Stomach smooth muscle (tissue), 2 donors: ENCODE results near the gene PECR.

Experiments
- H3K27ac ChIP-seq: one replicate; pipeline ENCODE4 v1.7.0; 2013; ENCODE audit warnings: mild to moderate bottlenecking, low read length, inconsistent platforms
- H3K27me3 ChIP-seq, 2 donors: one replicate each; pipeline ENCODE4 v1.7.0; 2013; ENCODE audit warnings: low read length in 2 of 2; ENCODE audit not compliant: insufficient read depth in 2 of 2, control insufficient read depth in 1 of 2
- H3K36me3 ChIP-seq, 2 donors: one replicate each; pipeline ENCODE4 v1.7.0; 2013; ENCODE audit warnings: low read length in 2 of 2; ENCODE audit not compliant: control insufficient read depth in 2 of 2, insufficient read depth in 2 of 2
- H3K4me1 ChIP-seq: one replicate; pipeline ENCODE4 v1.7.0; 2013; ENCODE audit warnings: low read length; ENCODE audit not compliant: control insufficient read depth, insufficient read depth
- H3K4me3 ChIP-seq, 2 donors: one replicate each; pipeline ENCODE4 v1.7.0; 2013; ENCODE audit warnings: low read length in 2 of 2
- H3K9ac ChIP-seq, 2 donors: one replicate each; pipeline ENCODE4 v1.7.0; 2013; ENCODE audit warnings: low read length in 2 of 2, mild to moderate bottlenecking in 1 of 2
- H3K9me3 ChIP-seq, 2 donors: one replicate each; pipeline ENCODE4 v1.7.0; 2013; ENCODE audit warnings: low read length in 2 of 2; ENCODE audit not compliant: control insufficient read depth in 2 of 2
- donor health status: healthy.
- donor health status: Pancreatic carcinoma.

Gene PECR

GRCh38 chr2:216071111-216071851 is 10.3 kb downstream of the PECR start:
- no peaks in the 10 kb centered on the region for H3K4me1 ChIP-seq
- no peak overlapping the region for H3K9ac ChIP-seq
- no peak overlapping the region for H3K4me3 ChIP-seq
- H3K27ac ChIP-seq: no peak overlapping the region
- peaks cover 0 to 3% of the 10 kb centered on the region in 2 donors for H3K36me3 ChIP-seq
- H3K9me3 ChIP-seq: no peaks in the 10 kb centered on the region
- H3K27me3 ChIP-seq: no peaks in the 10 kb centered on the region

DNA sequence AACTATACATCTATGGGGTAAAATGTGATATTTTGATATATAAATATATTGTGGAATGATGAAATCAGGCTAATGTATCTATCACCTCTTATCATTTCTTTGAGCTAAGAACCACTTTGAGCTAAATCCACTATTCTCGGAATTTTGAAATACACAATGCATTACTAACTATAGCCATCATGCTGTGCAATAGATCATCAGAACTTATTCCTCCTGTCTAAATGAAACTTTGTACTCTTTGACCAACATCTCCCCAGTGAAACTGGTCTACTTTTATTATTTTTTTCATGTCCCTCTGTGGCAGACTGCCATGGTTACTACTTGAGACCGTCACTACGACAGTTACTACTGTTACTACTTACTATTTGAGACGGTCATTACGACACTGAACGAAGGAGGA is 11.4 kb downstream of the PECR start:
- Histone ChIP-seq H3K9ac (no peak overlapping the region), H3K27ac (no peak overlapping the region), H3K27me3 (no peaks in the 10 kb centered on the region), H3K4me1 (no peaks in the 10 kb centered on the region), H3K4me3 (no peak overlapping the region), H3K9me3 (no peaks in the 10 kb centered on the region), H3K36me3 (peaks cover 3 to 6% of the 10 kb centered on the region in 2 donors)

- Histone ChIP-seq H3K9ac (no peak overlapping the region), H3K27me3 (no peaks in the 10 kb centered on the region), H3K36me3 (peaks cover 6 to 10% of the 10 kb centered on the region in 2 donors), H3K4me1 (no peaks in the 10 kb centered on the region), H3K4me3 (no peak overlapping the region), H3K27ac (no peak overlapping the region), H3K9me3 (no peaks in the 10 kb centered on the region)
Observed at GRCh38 chr2:216069028-216069427, 12.6 kb downstream of the PECR start.

GRCh38 chr2:216066230-216066629 is 15.4 kb downstream of the PECR start:
- H3K9ac ChIP-seq: no peak overlapping the region
- H3K27me3 ChIP-seq: no peaks in the 10 kb centered on the region
- H3K4me3 ChIP-seq: no peak overlapping the region
- no peaks in the 10 kb centered on the region for H3K9me3 ChIP-seq
- H3K27ac ChIP-seq: no peak overlapping the region
- H3K4me1 ChIP-seq: no peaks in the 10 kb centered on the region
- peaks cover 6 to 10% of the 10 kb centered on the region in 2 donors for H3K36me3 ChIP-seq

- Histone ChIP-seq H3K27ac (no peak overlapping the region), H3K36me3 (peaks cover 6 to 11% of the 10 kb centered on the region in 2 donors), H3K9me3 (no peaks in the 10 kb centered on the region), H3K4me3 (no peak overlapping the region), H3K9ac (no peak overlapping the region), H3K27me3 (no peaks in the 10 kb centered on the region), H3K4me1 (no peaks in the 10 kb centered on the region)
Observed at GRCh38 chr2:216064665-216065064, 16.9 kb downstream of the PECR start.

GRCh38 chr2:216064014-216064630 is 17.5 kb downstream of the PECR start:
- H3K9ac ChIP-seq: no peak overlapping the region
- H3K27me3 ChIP-seq: no peaks in the 10 kb centered on the region
- H3K36me3 ChIP-seq: peaks cover 6 to 14% of the 10 kb centered on the region in 2 donors
- H3K27ac ChIP-seq: no peak overlapping the region
- no peaks in the 10 kb centered on the region for H3K9me3 ChIP-seq
- no peak overlapping the region for H3K4me3 ChIP-seq
- no peaks in the 10 kb centered on the region for H3K4me1 ChIP-seq

- no peak overlapping the region for H3K4me3 ChIP-seq
- H3K9ac ChIP-seq: no peak overlapping the region
- no peaks in the 10 kb centered on the region for H3K9me3 ChIP-seq
- no peaks in the 10 kb centered on the region for H3K27me3 ChIP-seq
- H3K27ac ChIP-seq: no peak overlapping the region
- H3K36me3 ChIP-seq: peaks cover 0 to 7% of the 10 kb centered on the region in 2 donors
- H3K4me1 ChIP-seq: no peaks in the 10 kb centered on the region
Observed at GRCh38 chr2:216059233-216059834, 22.3 kb downstream of the PECR start.

DNA sequence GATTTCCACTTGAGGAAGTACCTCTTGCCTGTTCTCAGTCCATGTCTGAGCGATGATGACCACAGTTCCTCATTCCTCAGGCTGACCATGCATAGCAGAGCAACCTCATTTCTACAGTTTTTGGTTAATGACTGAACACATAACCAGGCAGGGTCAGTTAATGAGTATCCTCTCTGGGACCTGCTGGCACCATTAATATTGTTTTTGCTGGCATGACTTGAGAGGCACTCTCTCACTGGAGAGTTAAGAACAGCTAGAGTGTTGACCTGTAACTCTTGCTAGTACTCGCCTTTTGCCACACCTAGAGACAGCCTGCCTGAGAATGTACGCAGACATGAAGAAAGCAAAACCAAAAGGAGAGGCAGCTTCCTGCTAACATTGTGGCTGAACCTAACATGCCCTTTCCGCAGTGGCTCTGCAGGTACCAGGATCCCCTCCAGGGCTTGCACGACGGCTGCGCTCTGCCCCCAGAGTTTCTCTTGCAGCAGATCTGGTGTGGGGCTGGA is 23.9 kb downstream of the PECR start:
- H3K36me3 ChIP-seq: peaks cover 0 to 4% of the 10 kb centered on the region in 2 donors
- no peaks in the 10 kb centered on the region for H3K9me3 ChIP-seq
- H3K4me3 ChIP-seq: no peak overlapping the region
- no peaks in the 10 kb centered on the region for H3K4me1 ChIP-seq
- H3K9ac ChIP-seq: no peak overlapping the region
- H3K27me3 ChIP-seq: no peaks in the 10 kb centered on the region
- no peak overlapping the region for H3K27ac ChIP-seq

DNA sequence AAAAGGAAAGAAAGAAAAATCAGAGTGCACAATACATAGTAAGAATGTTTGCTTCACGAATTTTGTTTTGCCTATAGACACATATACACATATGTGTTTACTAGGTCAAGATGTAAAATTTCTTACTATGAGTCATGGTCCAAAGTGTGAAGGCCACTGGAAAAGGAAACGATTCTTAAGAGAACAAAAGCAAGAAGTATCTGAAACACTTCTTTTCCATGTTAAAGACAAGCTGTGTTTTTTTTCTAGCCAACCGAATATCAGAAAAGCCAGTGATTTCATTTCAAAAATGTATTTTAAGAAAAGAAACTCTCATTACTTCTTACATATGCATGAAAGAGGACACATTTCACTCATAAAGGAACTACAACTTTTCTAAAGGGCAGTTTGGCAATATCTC is 24.9 kb downstream of the PECR start:
- Histone ChIP-seq H3K9ac (no peak overlapping the region), H3K36me3 (peaks cover 0 to 4% of the 10 kb centered on the region in 2 donors), H3K27me3 (no peaks in the 10 kb centered on the region), H3K9me3 (no peaks in the 10 kb centered on the region), H3K27ac (no peak overlapping the region), H3K4me3 (no peak overlapping the region), H3K4me1 (no peaks in the 10 kb centered on the region)

- H3K9ac ChIP-seq: no peak overlapping the region
- no peaks in the 10 kb centered on the region for H3K9me3 ChIP-seq
- no peaks in the 10 kb centered on the region for H3K4me1 ChIP-seq
- H3K27ac ChIP-seq: no peak overlapping the region
- H3K4me3 ChIP-seq: no peak overlapping the region
- peaks cover 0 to 4% of the 10 kb centered on the region in 2 donors for H3K36me3 ChIP-seq
- no peaks in the 10 kb centered on the region for H3K27me3 ChIP-seq
Observed at GRCh38 chr2:216055680-216056079, 25.9 kb downstream of the PECR start.
